Right lobe of liver (tissue), 6 donors: ENCODE results near the gene LPCAT1. TPM values are rescaled to one million over a fixed set of nuclear protein-coding genes. Genes with fewer than 3 reads are reported as not detected.

Source experiments
- ATAC-seq, 4 donors: fragments of 200-7000 bp; cut with Tn5 transposase; one replicate each; pipeline ENCODE4 v1.9.1; 2020; ENCODE audit warnings: mild to moderate bottlenecking in 4 of 4, moderate library complexity in 4 of 4
- DNase-seq, 3 donors: peaks; one replicate each; pipeline ENCODE4 v3.0.0-alpha.2; 2020
- H3K27ac ChIP-seq, 3 donors: fragments of 200-600 bp; one replicate each; pipeline ENCODE4 v1.8.0; 2022
- H3K27me3 ChIP-seq, 2 donors: fragments of 200-600 bp; one replicate each; pipeline ENCODE4 v1.8.0; 2022
- H3K36me3 ChIP-seq, 4 donors: fragments of 200-600 bp; sonication (generic) in 1 of 4; one replicate each; pipeline versions ENCODE4 v1.5.1 to v1.8.0; 2017 to 2022; ENCODE audit warnings: control low read depth in 1 of 4
- H3K4me1 ChIP-seq, 4 donors: fragments of 200-600 bp; sonication (generic) in 1 of 4; one replicate each; pipeline versions ENCODE4 v1.5.1 to v1.8.0; 2017 to 2022; ENCODE audit warnings: control low read depth in 1 of 4
- H3K4me3 ChIP-seq, 3 donors: fragments of 200-600 bp; one replicate each; pipeline ENCODE4 v1.8.0; 2022
- H3K9me3 ChIP-seq, 4 donors: fragments of 200-600 bp; sonication (generic) in 1 of 4; one replicate each; pipeline versions ENCODE4 v1.5.1 to v1.8.0; 2017 to 2022; ENCODE audit warnings: control low read depth in 1 of 4
- POLR2A ChIP-seq: fragments of 450-650 bp; IDR thresholded peaks from one replicate; pipeline ENCODE4 v1.6.1; 2017; ENCODE audit warnings: antibody characterized with exemption, mild to moderate bottlenecking
- WGBS: methylation state at CpG from one replicate; pipeline ENCODE4 v1.1.6; 2018; ENCODE audit warnings: low coverage, low lambda C conversion rate; ENCODE audit not compliant: insufficient coverage; ENCODE audit errors: missing lambda C conversion rate; 5-methylcytosine and 5-hydroxymethylcytosine counted together
- intact Hi-C, 2 donors: fragments of 100-400 bp; cut with DNase I; formaldehyde crosslinking; loops; one replicate each; pipeline versions ENCODE4 v1.11.2 to v1.14.1; 2022
- total RNA-seq, 6 experiments: library from RNA; depleted of rRNA in 2 of 6; stranded (reverse); fragments of >200 nt in 2 of 6; fragmentation: NEBNext Ultra II Directional in 3 of 6; extraction: Animal tissue kit (Norgen Biotek cat#: 25700) in 3 of 6; gene quantifications; one replicate each; pipeline versions ENCODE4 v1.1.0 to v1.2.4, GENCODE V29; 2016 to 2023
- TF ChIP-seq, protein P1 (sequence below), 4 donors: fragments of 200-600 bp in 3 of 4; fragments of 450-650 bp in 1 of 4; IDR thresholded peaks; one replicate each; pipeline versions ENCODE4 v1.5.1 to v1.8.0; 2016 to 2022; ENCODE audit warnings: antibody characterized with exemption in 4 of 4, mild to moderate bottlenecking in 2 of 4
- donor health status: DM: no; HTN: yes; CAD: no.
- donor health status: DM: no; HTN: no; CAD: no.
- donor health status: DM: no; HTN: no; CAD: no.
- donor health status: DM: no; HTN: yes; CAD: no.
- donor health status: DM: no; HTN: yes; CAD: no.

The LPCAT1 gene
- total RNA-seq, 6 experiments from 2014 or later: 6.9 to 38.6 (median 13.1) TPM

DNA sequence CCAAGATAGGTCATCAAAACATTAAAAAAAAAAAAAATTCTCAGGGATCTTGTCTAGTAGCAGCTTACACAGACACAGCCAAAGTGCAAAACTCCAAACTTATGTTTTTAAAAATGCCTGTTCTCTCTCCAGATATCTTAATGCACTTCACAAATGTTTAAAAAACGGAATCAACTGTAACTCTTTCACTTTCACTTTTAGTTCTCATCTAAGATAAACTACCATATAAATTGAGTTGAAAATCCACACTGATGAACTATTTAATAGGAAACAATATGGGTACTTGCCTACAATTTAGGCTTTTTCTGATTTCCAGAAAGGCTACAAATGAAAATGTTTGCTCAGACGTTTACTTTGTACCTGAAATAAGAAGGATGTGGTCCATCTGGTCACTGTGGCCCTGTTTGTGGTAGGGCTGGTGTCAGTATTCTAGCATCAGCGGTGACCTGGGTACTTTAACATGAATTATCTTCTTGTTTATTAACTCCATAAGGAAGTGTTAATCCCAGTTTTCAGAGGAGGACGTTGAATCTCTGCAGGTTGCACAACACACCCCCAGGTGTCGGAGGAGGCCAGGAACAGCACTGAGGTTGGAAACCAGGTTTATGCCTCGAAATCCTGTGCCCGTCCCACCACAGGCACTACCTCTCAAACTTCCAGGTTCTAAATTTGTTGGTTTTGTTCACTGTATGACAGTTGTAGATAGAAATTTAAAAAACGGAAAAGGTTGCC, 13.3 kb upstream of the LPCAT1 start:
- Histone ChIP-seq H3K27ac (peak overlapping the region; percentile 41 to 70 (median 56)), H3K27me3 (no peaks in the 10 kb centered on the region), H3K4me1 (peaks cover 0 to 5% (median 0%) of the 10 kb centered on the region in 4 donors), H3K36me3 (no peaks in the 10 kb centered on the region), H3K9me3 (no peaks in the 10 kb centered on the region), H3K4me3 (peak overlapping the region; percentile 10 to 47 (median 32))
- ATAC-seq (peak in 3 of 4 donors; percentile 32 to 53 (median 46)), DNase-seq (peak; percentile 7 to 27 (median 19))
- intact Hi-C loops: no loop called here
- WGBS: 54% methylated on average over 8 of the region's 8 CpGs
- TF ChIP-seq POLR2A: no peak
- TF ChIP-seq, protein P1, sequence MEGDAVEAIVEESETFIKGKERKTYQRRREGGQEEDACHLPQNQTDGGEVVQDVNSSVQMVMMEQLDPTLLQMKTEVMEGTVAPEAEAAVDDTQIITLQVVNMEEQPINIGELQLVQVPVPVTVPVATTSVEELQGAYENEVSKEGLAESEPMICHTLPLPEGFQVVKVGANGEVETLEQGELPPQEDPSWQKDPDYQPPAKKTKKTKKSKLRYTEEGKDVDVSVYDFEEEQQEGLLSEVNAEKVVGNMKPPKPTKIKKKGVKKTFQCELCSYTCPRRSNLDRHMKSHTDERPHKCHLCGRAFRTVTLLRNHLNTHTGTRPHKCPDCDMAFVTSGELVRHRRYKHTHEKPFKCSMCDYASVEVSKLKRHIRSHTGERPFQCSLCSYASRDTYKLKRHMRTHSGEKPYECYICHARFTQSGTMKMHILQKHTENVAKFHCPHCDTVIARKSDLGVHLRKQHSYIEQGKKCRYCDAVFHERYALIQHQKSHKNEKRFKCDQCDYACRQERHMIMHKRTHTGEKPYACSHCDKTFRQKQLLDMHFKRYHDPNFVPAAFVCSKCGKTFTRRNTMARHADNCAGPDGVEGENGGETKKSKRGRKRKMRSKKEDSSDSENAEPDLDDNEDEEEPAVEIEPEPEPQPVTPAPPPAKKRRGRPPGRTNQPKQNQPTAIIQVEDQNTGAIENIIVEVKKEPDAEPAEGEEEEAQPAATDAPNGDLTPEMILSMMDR (IDR thresholded peaks at IDR 0.05): no peak

DNA sequence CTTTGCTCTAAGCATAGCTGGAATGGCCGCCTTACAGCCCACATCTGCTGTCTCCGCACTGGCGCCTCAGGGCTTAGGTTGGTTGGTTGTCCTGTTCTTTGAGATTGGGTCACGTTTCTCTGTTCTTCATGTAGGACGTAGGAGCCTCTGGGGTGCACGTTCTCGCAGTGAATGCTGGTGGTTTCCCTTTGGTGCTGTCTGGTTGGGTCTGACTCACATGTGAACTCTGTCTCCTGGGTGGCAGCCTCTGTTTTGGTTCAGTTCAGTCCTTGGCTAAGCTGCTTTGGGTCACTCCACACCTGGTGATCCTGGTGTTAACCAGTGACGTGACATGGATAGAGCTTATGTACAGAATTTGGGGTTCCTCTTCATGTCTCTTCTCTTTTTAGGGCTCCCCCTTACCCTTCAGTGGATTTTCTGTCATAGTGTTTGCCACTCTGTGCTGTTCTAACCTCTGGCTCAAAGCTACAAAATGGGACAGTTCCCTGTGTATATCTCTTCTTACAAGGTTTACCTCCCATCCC, 12.6 kb upstream of the LPCAT1 start:
- intact Hi-C loops: no loop called here
- DNase-seq: peak; percentile 37 to 62 (median 45)
- Histone ChIP-seq H3K4me3 (peak overlapping the region; percentile 10 to 47 (median 32)), H3K4me1 (peaks cover 0 to 5% (median 0%) of the 10 kb centered on the region in 4 donors), H3K9me3 (no peaks in the 10 kb centered on the region), H3K36me3 (no peaks in the 10 kb centered on the region), H3K27ac (peak overlapping the region; percentile 41 to 70 (median 56)), H3K27me3 (no peaks in the 10 kb centered on the region)
- ATAC-seq: peak; percentile 89 to 98 (median 92)
- TF ChIP-seq, protein P1 (IDR thresholded peaks at IDR 0.05): no peak
- no peak for TF ChIP-seq POLR2A
- 44% methylated on average over 8 of the region's 8 CpGs for WGBS

DNA sequence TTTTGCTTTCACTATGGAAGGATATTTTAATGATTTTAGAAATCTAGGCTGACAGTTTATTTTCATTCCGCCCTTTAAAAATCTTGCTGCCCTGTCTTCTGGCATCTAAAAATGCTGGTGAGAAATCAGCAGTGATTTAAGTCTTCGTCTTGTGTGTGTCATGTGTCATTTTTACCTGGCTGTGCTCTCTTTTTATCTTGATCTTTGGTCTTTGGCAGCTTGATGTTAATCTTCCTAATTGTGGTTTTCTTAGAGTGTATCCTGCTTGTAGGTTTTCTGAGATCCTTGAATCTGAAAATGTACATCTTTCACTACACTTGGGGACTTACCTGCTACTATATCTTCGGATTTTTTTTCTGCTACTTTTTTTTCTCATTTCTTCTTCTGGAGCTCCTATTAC, 11.9 kb upstream of the LPCAT1 start:
- H3K9me3 ChIP-seq: no peaks in the 10 kb centered on the region
- H3K27me3 ChIP-seq: no peaks in the 10 kb centered on the region
- H3K36me3 ChIP-seq: no peaks in the 10 kb centered on the region
- intact Hi-C loops: no loop called here
- ATAC-seq (no peak), DNase-seq (no peak)
- TF ChIP-seq POLR2A: no peak
- TF ChIP-seq, protein P1 (IDR thresholded peaks at IDR 0.05): no peak
- peaks cover 0 to 5% (median 0%) of the 10 kb centered on the region in 4 donors for H3K4me1 ChIP-seq
- H3K4me3 ChIP-seq: no peak overlapping the region
- no peak overlapping the region for H3K27ac ChIP-seq
- 83% methylated on average over 3 of the region's 3 CpGs for WGBS

DNA sequence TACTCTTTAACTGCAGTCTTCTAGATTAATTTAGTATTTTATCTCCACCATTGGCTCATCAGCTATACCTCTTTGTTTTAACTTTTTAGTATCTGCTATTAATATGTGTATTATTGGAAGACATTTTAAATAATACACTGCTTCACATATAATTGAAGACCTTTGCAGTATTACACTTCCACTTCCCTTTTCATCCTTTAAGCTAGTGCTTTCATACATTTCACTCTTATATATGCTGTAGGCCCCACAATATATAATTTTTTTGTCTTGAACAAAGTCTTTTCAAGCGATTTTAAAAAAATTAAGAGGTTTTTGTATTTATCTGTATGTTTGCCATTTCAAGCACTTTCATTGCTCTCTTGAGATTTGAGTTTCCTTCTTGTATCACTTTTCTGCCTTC, 8.6 kb upstream of the LPCAT1 start:
- intact Hi-C loops: no loop called here
- no peaks in the 10 kb centered on the region for H3K9me3 ChIP-seq

More for the DNA sequence above, 8.6 kb upstream of the LPCAT1 start:
- DNase-seq (no peak), ATAC-seq (no peak)
- WGBS: 63% methylated on average over 1 of the region's 1 CpG
- no peak overlapping the region for H3K27ac ChIP-seq
- no peaks in the 10 kb centered on the region for H3K27me3 ChIP-seq
- H3K4me1 ChIP-seq: peaks cover 0 to 5% (median 0%) of the 10 kb centered on the region in 4 donors
- no peak overlapping the region for H3K4me3 ChIP-seq
- TF ChIP-seq, protein P1 (IDR thresholded peaks at IDR 0.05): no peak
- no peak for TF ChIP-seq POLR2A
- H3K36me3 ChIP-seq: no peaks in the 10 kb centered on the region
